Activated CD8-positive, alpha-beta memory T cell treated with anti-CD3 and anti-CD28 coated beads, Interleukin-2, amount 50 U/mL, for 24 hours (primary cell): Measurements from ENCODE around the gene ICAM4.
A peak's percentile ranks its signal among the peaks of the same experiment; 100 is the strongest.
"Not testable (repeated sequence)": the region's sequence is repeated elsewhere in the genome, so short reads cannot be mapped to it uniquely, and the experiment has no call there.

Experiments used
- DNase-seq: peaks from one replicate; pipeline ENCODE4 v3.0.0-alpha.2; 2020; ENCODE audit errors: extremely low read depth

The ICAM4 gene

GRCh38 chr19:10269333-10270179 is 17.2 kb upstream of the ICAM4 start:
- peak; percentile 68 for DNase-seq

GRCh38 chr19:10270180-10270615 is 16.6 kb upstream of the ICAM4 start:
- peak; percentile 34 for DNase-seq

- DNase-seq: peak; percentile 41
Measured at GRCh38 chr19:10270616-10271394, 15.9 kb upstream of the ICAM4 start, which contains the start of gene ICAM1. Gene ICAM1, plus strand, starts transcription at chr19:10271120. Its CDS starts 40 bp downstream, at chr19:10271160.

GRCh38 chr19:10271543-10272086 is 15.1 kb upstream of the ICAM4 start:
- no peak for DNase-seq

- DNase-seq: no peak
Measured at GRCh38 chr19:10274589-10274988, 12.2 kb upstream of the ICAM4 start.

GRCh38 chr19:10277795-10278589 is 8.8 kb upstream of the ICAM4 start:
- DNase-seq: no peak

GRCh38 chr19:10278935-10279334 is 7.8 kb upstream of the ICAM4 start:
- DNase-seq: no peak

- DNase-seq: no peak
Measured at GRCh38 chr19:10279737-10280442, 6.9 kb upstream of the ICAM4 start.

GRCh38 chr19:10282043-10282442 is 4.7 kb upstream of the ICAM4 start:
- not testable (repeated sequence) for DNase-seq

GRCh38 chr19:10283301-10284064 is 3.3 kb upstream of the ICAM4 start:
- no peak for DNase-seq

- DNase-seq: no peak
Measured at GRCh38 chr19:10284065-10284959, 2.4 kb upstream of the ICAM4 start.

- no peak for DNase-seq
Measured at GRCh38 chr19:10284960-10285278, 1.8 kb upstream of the ICAM4 start.

- no peak for DNase-seq
Measured at GRCh38 chr19:10285393-10285792, 1.4 kb upstream of the ICAM4 start.

GRCh38 chr19:10288662-10289166 is 2.0 kb downstream of the ICAM4 start:
- DNase-seq: no peak

GRCh38 chr19:10289167-10289835 is 2.5 kb downstream of the ICAM4 start:
- DNase-seq: no peak

- DNase-seq: no peak
Measured at GRCh38 chr19:10289836-10290356, 3.1 kb downstream of the ICAM4 start, which contains the start of gene ICAM5. Gene ICAM5, plus strand, starts transcription at chr19:10289952. Its CDS starts 92 bp downstream, at chr19:10290044.

GRCh38 chr19:10290357-10290875 is 3.7 kb downstream of the ICAM4 start:
- no peak for DNase-seq
